Vagina (tissue), 2 donors: ENCODE measurements around the gene CIAO3. TPM values are rescaled to one million over a fixed set of nuclear protein-coding genes. Genes with fewer than 3 reads are reported as not detected.

Source experiments
- DNase-seq, 2 donors: peaks; one replicate each; pipeline ENCODE4 v3.0.0-alpha.2; 2017; ENCODE audit errors: extremely low spot score in 2 of 2
- H3K27ac ChIP-seq: fragments of 200-600 bp; sonication (generic); one replicate; pipeline ENCODE4 v1.5.1; 2019
- H3K27me3 ChIP-seq: fragments of 200-600 bp; sonication (generic); one replicate; pipeline ENCODE4 v1.5.1; 2019
- H3K36me3 ChIP-seq, 2 donors: fragments of 200-600 bp; sonication (generic); one replicate each; pipeline ENCODE4 v1.5.1; 2017 to 2019
- H3K4me1 ChIP-seq: fragments of 200-600 bp; sonication (generic); one replicate; pipeline ENCODE4 v1.5.1; 2019
- H3K4me3 ChIP-seq, 2 donors: fragments of 200-600 bp; sonication (generic); 1 replicate in 1 of 2; 2 replicates in 1 of 2; pipeline ENCODE4 v1.5.1; 2016 to 2019
- H3K9me3 ChIP-seq: fragments of 200-600 bp; sonication (generic); one replicate; pipeline ENCODE4 v1.5.1; 2019
- POLR2A ChIP-seq, 2 donors: fragments of 450-650 bp; IDR thresholded peaks; one replicate each; pipeline ENCODE4 v1.6.1; 2017; ENCODE audit warnings: antibody characterized with exemption in 2 of 2, mild to moderate bottlenecking in 2 of 2, moderate library complexity in 2 of 2
- POLR2AphosphoS5 ChIP-seq, 2 donors: sonication (generic); formaldehyde crosslinking; IDR thresholded peaks; one replicate each; pipeline ENCODE4 v1.9.0; 2017; ENCODE audit warnings: antibody characterized with exemption in 2 of 2, mild to moderate bottlenecking in 2 of 2, low read depth in 1 of 2; ENCODE audit not compliant: insufficient read depth in 1 of 2
- intact Hi-C: fragments of 100-400 bp; cut with DNase I; formaldehyde crosslinking; loops from one replicate; pipeline ENCODE4 v1.15.1; 2023
- total RNA-seq: library from RNA; depleted of rRNA; stranded (reverse); fragments of >200 nt; gene quantifications from one replicate; pipeline ENCODE4 v1.2.3, GENCODE V29; 2016
- TF ChIP-seq, protein P1 (sequence below), 3 experiments: fragments of 450-650 bp in 2 of 3; fragments of 200-600 bp in 1 of 3; sonication (generic) in 1 of 3; IDR thresholded peaks; one replicate each; pipeline ENCODE4 v1.5.1; 2017 to 2019; ENCODE audit warnings: antibody characterized with exemption in 3 of 3, mild to moderate bottlenecking in 2 of 3, moderate library complexity in 2 of 3

CIAO3 gene
- total RNA-seq, 1 donor from 2014 or later, result 32.7 TPM

DNA sequence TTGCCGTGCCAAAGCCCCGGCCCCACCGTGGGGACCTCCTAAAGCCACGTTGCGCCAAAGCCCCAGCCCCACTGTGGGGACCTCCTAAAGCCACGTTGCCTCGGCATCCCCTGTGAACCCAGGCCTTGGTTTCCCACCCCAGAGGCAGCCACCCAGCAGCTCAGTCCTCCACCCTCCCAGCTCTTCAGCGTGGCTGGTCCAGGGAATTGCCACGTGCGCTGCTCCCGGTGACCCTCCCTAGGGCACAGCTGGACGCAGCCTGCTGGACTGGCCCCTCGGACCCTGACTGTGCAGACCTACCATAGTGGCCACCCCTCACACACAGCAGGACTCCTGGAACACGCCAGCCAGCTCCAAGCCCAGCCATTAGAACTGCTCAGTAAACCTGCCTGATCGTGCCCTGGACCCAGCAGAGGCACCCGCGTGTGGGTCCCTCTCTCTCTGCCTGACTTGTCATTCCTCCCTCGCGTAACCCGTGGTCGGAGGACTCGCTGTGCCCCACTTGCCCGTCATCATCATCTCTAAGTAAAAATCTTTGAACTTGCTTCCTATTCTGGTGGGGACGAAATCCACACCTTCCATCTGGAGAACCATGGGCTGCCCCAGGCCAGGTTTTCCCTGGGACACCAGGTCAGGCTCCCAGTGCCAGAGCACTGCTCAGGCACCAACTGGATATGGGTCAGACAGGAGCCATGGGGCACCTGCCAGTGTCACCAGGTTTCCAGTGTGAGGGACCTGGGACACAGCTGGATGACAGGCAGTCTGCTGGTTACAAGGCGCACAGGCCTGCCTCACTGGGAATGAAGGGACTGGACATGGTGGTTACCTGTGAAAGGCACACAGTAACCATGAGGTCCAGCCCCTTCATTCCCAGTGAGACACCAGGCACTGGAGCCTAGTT lies 5.6 kb downstream of the CIAO3 start:
- H3K4me3 ChIP-seq, result no peak overlapping the region
- peaks cover 0 to 44% of the 10 kb centered on the region in 2 donors for H3K36me3 ChIP-seq
- no peaks in the 10 kb centered on the region for H3K27me3 ChIP-seq
- H3K9me3 ChIP-seq, result no peaks in the 10 kb centered on the region
- H3K27ac ChIP-seq, result no peak overlapping the region
- no peak for DNase-seq
- TF ChIP-seq, protein P1, sequence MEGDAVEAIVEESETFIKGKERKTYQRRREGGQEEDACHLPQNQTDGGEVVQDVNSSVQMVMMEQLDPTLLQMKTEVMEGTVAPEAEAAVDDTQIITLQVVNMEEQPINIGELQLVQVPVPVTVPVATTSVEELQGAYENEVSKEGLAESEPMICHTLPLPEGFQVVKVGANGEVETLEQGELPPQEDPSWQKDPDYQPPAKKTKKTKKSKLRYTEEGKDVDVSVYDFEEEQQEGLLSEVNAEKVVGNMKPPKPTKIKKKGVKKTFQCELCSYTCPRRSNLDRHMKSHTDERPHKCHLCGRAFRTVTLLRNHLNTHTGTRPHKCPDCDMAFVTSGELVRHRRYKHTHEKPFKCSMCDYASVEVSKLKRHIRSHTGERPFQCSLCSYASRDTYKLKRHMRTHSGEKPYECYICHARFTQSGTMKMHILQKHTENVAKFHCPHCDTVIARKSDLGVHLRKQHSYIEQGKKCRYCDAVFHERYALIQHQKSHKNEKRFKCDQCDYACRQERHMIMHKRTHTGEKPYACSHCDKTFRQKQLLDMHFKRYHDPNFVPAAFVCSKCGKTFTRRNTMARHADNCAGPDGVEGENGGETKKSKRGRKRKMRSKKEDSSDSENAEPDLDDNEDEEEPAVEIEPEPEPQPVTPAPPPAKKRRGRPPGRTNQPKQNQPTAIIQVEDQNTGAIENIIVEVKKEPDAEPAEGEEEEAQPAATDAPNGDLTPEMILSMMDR (IDR thresholded peaks at IDR 0.05), result no peak
- TF ChIP-seq POLR2AphosphoS5 (IDR thresholded peaks at IDR 0.05; ENCODE audit: insufficient read depth in 1 of 2, low read depth in 1 of 2) (no peak), POLR2A (IDR thresholded peaks at IDR 0.05) (no peak)
- peaks cover 19% of the 10 kb centered on the region for H3K4me1 ChIP-seq
- intact Hi-C loops, result no loop called here

DNA sequence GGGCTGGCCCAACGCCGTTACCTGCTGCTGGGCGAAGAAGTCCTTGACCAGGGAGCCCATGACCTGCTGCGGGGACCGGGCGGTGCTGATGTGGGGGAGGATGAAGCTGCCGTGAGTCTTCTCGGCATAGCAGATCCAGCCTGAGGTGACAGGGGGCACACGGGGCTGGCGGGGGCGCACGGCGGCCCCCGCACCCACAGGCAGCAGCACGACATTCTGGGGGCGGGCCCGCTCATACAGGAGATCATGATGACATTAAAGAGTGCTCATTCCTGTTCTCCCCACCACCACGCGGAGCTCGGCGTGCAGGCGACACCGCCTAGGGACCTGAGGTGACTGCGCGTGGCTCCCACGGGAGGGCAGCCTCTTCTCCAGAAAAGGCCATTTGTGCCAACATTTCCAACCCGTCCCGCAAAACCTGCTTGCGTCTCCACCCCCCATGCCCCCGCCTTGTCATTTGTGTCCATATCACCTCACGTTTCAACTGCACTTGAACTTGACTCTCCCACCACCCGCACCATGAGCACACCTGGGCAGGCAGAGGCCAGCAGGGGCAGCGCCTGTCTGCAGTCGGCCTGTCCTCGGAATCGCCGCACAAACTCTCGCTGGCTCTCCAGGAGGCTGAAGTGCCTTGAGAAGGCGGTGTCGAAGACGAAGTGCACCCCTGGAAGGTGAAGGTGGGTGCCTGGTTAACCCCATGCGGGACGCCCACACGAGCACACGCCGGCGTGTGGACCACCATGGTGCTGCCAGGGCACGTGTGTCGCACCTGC lies 6.4 kb downstream of the CIAO3 start:
- no peaks in the 10 kb centered on the region for H3K27me3 ChIP-seq
- no peaks in the 10 kb centered on the region for H3K9me3 ChIP-seq
- no peak for DNase-seq
- TF ChIP-seq, protein P1 (IDR thresholded peaks at IDR 0.05), result no peak
- TF ChIP-seq POLR2AphosphoS5 (IDR thresholded peaks at IDR 0.05; ENCODE audit: insufficient read depth in 1 of 2, low read depth in 1 of 2), result no peak
- TF ChIP-seq POLR2A (IDR thresholded peaks at IDR 0.05), result no peak
- no peak overlapping the region for H3K4me3 ChIP-seq
- no peak overlapping the region for H3K27ac ChIP-seq
- peaks cover 0 to 44% of the 10 kb centered on the region in 2 donors for H3K36me3 ChIP-seq
- H3K4me1 ChIP-seq, result peaks cover 11% of the 10 kb centered on the region
- intact Hi-C loops, result no loop called here

DNA sequence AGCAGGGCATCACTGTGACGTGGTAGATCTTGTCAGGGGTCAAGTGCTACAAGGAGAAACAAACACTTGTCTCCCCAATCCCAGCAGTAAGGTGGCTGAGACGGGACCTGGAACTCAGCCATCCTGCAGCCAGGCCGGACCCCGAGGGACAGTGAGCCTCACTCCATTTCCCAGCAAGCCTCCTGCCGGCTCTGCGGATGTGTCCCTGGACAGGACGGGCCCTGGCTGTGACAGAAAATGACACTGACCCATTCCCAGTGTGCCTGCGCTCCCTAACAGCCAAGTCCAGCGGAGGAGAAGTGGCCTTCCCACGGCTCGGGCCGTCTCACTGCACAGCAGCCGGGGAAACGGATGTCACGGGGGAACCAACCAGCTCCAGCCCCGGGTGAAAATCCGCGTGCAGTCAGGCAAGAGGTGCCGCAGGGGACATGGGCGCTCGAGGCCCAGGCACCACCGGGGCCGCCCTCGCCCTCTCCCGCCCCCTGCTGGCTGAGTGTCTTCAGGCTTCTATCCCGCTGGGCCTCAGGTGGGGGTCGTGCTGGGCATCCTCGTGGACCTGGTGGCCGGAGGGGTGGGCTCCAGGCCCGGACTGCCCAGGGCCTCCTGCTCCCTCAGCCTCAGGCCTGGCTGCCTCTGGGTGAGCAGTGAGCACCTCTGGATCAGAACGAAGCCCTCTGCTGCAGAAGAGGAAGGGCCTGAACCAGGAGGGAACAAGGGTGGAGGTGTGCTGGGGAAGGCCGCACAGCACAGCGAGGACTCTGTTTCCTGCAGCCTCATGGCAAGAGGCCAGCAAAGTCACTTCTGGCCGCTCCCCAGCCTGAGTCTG lies 7.2 kb downstream of the CIAO3 start:
- Histone ChIP-seq H3K27ac (no peak overlapping the region), H3K36me3 (peaks cover 0 to 44% of the 10 kb centered on the region in 2 donors), H3K9me3 (no peaks in the 10 kb centered on the region), H3K4me1 (peaks cover 16% of the 10 kb centered on the region), H3K4me3 (no peak overlapping the region), H3K27me3 (no peaks in the 10 kb centered on the region)
- no peak for TF ChIP-seq POLR2A (IDR thresholded peaks at IDR 0.05)
- TF ChIP-seq, protein P1 (IDR thresholded peaks at IDR 0.05), result no peak
- no peak for TF ChIP-seq POLR2AphosphoS5 (IDR thresholded peaks at IDR 0.05; ENCODE audit: insufficient read depth in 1 of 2, low read depth in 1 of 2)
- intact Hi-C loops, result no loop called here
- no peak for DNase-seq

- H3K36me3 ChIP-seq, result peaks cover 0 to 44% of the 10 kb centered on the region in 2 donors
- H3K9me3 ChIP-seq, result no peaks in the 10 kb centered on the region
- H3K27me3 ChIP-seq, result no peaks in the 10 kb centered on the region
- no peak overlapping the region for H3K4me3 ChIP-seq
- peaks cover 20% of the 10 kb centered on the region for H3K4me1 ChIP-seq
- no peak for TF ChIP-seq POLR2A (IDR thresholded peaks at IDR 0.05)
- TF ChIP-seq POLR2AphosphoS5 (IDR thresholded peaks at IDR 0.05; ENCODE audit: insufficient read depth in 1 of 2, low read depth in 1 of 2), result no peak
- TF ChIP-seq, protein P1 (IDR thresholded peaks at IDR 0.05), result no peak
- no peak for DNase-seq
- intact Hi-C loops, result no loop called here
- H3K27ac ChIP-seq, result no peak overlapping the region
These were observed 7.9 kb downstream of the CIAO3 start for GRCh38 chr16:732936-733335.
